BJ (cell line): ENCODE data around the gene FAM83D. TPM values are rescaled to one million over a fixed set of nuclear protein-coding genes. Genes with fewer than 3 reads are reported as not detected.

Experiments used
- CTCF ChIA-PET: fragments of 350-600 bp; formaldehyde crosslinking; extraction: SDS; loops from one replicate; lab custom pipeline; 2021; ENCODE audit warnings: antibody characterized with exemption, inconsistent platforms; lab: Yijun Ruan, JAX
- POLR2A ChIA-PET: fragments of 300-600 bp; sonication (Branson Sonifier 250); formaldehyde crosslinking; extraction: SDS; loops from one replicate; lab custom pipeline; 2021; ENCODE audit warnings: antibody characterized with exemption; lab: Charles Lee
- DNase-seq: peaks from one replicate; pipeline ENCODE4 v3.0.0-alpha.2; 2011; ENCODE audit warnings: low read depth
- H3K27me3 ChIP-seq: 2 replicates; pipeline ENCODE4 v1.6.0; 2011; ENCODE audit warnings: low read length; ENCODE audit not compliant: control insufficient read depth, insufficient read depth
- H3K36me3 ChIP-seq: 2 replicates; pipeline ENCODE4 v1.5.1; 2011; ENCODE audit warnings: low read length; ENCODE audit not compliant: control insufficient read depth, insufficient read depth
- H3K4me3 ChIP-seq: 2 replicates; pipeline ENCODE4 v1.5.1; 2011; ENCODE audit warnings: low read depth, mild to moderate bottlenecking, control low read depth, low read length
- polyA plus RNA-seq: library from polyadenylated mRNA; depleted of rRNA; stranded (reverse); fragments of >200 nt; gene quantifications from 2 replicates; pipeline ENCODE4 v1.2.3, GENCODE V29; 2011
- TF ChIP-seq, protein P1 (sequence below): IDR thresholded peaks from 2 replicates; pipeline ENCODE4 v1.5.1; 2011; ENCODE audit warnings: low read depth, mild to moderate bottlenecking, control low read depth, inconsistent platforms, low read length, moderate library complexity; ENCODE audit not compliant: insufficient read depth

Gene FAM83D
- polyA plus RNA-seq, 1 experiment, result 40.1 TPM

DNA sequence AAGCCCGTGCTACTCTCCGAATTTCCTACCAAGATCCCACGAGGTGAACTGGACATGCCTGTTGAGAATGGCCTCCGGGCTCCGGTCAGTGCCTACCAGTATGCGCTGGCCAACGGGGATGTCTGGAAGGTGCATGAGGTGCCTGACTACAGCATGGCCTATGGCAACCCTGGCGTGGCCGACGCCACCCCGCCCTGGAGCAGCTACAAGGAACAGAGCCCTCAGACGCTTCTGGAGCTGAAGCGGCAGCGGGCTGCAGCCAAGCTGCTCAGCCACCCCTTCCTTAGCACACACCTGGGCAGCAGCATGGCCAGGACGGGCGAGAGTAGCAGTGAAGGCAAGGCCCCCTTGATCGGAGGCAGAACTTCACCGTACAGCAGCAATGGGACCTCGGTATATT is 8.0 kb upstream of the FAM83D start:
- CTCF ChIA-PET, result interaction anchor here (0.9 to 1.7 kb wide), 3 partner anchors 12 to 131 kb away, joined by 3 to 7 read pairs (median 3); no protein-coding TSS in a partner anchor

DNA sequence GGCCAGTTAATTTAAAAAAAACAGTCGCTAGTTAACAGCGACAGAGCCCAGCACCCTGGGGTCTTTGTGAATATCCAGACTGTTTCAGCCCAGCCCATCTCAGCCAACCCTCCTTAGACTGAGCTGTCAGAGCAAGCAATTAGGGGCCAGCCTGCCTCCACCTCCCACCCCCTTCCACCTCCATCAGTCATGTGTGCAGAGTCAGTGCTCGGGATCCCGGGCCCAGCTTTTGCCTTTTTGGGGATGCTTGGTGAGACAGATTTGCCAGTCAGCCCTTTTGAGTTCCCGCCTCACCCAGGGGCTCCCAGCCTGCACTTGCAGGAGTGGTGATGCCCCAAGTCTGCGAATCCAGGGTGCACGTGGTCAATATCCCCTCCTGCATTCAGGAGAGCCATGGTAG is 6.5 kb upstream of the FAM83D start:
- CTCF ChIA-PET, result interaction anchor here (0.7 to 1.7 kb wide), 3 partner anchors 11 to 129 kb away, joined by 3 to 7 read pairs (median 7); no protein-coding TSS in a partner anchor
- no peak overlapping the region for H3K4me3 ChIP-seq
- TF ChIP-seq, protein P1, sequence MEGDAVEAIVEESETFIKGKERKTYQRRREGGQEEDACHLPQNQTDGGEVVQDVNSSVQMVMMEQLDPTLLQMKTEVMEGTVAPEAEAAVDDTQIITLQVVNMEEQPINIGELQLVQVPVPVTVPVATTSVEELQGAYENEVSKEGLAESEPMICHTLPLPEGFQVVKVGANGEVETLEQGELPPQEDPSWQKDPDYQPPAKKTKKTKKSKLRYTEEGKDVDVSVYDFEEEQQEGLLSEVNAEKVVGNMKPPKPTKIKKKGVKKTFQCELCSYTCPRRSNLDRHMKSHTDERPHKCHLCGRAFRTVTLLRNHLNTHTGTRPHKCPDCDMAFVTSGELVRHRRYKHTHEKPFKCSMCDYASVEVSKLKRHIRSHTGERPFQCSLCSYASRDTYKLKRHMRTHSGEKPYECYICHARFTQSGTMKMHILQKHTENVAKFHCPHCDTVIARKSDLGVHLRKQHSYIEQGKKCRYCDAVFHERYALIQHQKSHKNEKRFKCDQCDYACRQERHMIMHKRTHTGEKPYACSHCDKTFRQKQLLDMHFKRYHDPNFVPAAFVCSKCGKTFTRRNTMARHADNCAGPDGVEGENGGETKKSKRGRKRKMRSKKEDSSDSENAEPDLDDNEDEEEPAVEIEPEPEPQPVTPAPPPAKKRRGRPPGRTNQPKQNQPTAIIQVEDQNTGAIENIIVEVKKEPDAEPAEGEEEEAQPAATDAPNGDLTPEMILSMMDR, result no peak
- POLR2A ChIA-PET, result no interaction called here
- peaks cover 13% of the 10 kb centered on the region for H3K27me3 ChIP-seq
- DNase-seq, result no peak
- H3K36me3 ChIP-seq, result no peaks in the 10 kb centered on the region

More for the DNA sequence above, 8.0 kb upstream of the FAM83D start:
- Histone ChIP-seq H3K27me3 (peaks cover 12% of the 10 kb centered on the region), H3K4me3 (no peak overlapping the region), H3K36me3 (no peaks in the 10 kb centered on the region)
- POLR2A ChIA-PET, result no interaction called here
- TF ChIP-seq, protein P1, result no peak
- no peak for DNase-seq

DNA sequence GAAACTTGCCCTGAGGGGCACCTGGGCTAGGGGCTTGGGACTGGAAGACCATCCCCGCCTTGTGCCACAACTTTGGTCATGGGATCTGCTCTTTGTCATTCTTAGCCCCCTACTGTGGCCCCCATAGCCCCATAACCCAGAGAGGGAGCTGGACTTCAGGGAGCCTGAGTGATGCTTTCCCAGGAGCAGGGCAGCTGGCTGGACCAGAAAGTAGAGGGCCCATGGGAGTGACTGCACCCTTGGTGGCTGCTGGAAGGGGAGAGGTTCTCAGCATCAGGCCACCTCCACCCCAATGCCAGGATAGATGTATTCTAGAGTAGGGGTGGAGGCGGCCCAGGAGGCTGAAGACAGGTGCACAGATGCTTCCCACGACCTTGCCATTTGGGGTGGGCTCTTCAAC is 5.8 kb upstream of the FAM83D start:
- ChIA-PET POLR2A (no interaction called here), CTCF (interaction anchor here (13.3 kb wide), 1 partner anchor 128 kb away, joined by 163 read pairs; no protein-coding TSS in a partner anchor)
- DNase-seq, result no peak
- Histone ChIP-seq H3K27me3 (peaks cover 13% of the 10 kb centered on the region), H3K4me3 (no peak overlapping the region), H3K36me3 (no peaks in the 10 kb centered on the region)
- TF ChIP-seq, protein P1, result no peak

DNA sequence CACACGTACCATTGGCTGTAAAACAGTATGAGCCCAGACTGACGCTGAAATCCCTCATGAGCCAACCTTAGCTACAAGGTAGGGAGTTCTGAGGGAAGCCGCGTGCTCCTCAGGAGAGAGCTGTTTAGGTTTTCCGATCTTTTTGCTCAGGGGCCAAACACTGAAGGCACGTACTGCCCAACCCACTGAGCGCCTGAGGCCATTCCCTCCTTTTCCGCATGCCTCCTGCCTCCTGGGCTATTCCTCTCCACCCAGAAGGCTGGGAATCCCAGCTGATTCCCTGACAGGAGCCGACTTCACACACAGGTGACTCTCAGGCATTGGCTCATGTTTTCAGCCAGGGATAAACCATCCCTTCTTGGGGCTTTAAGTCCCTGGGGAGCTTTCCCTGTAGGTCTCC is 5.4 kb upstream of the FAM83D start:
- no peak overlapping the region for H3K4me3 ChIP-seq
- no peak for DNase-seq
- H3K27me3 ChIP-seq, result peaks cover 13% of the 10 kb centered on the region
- ChIA-PET CTCF (interaction anchor here (13.3 kb wide), 1 partner anchor 127 kb away, joined by 163 read pairs; no protein-coding TSS in a partner anchor), POLR2A (no interaction called here)
- no peaks in the 10 kb centered on the region for H3K36me3 ChIP-seq
- TF ChIP-seq, protein P1, result no peak

DNA sequence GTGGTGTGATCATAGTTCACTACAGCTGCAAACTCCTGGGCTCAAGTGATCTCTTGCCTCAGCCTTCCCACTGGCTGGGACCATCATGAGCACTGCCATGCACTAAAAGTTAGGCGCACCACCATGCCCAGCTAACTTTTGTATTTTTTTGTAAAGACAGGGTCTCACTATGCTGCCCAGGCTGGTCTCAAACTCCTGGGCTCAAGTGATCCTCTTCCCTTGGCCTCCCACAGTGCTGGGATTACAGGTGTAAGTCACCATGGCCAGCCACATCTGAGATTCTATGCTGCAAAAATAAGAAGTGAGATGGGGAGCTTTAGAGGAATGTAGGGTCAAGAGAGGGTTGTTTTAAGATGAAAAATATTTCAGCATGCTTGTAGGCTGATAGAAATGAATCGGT is 1.5 kb upstream of the FAM83D start:
- Histone ChIP-seq H3K36me3 (no peaks in the 10 kb centered on the region), H3K4me3 (no peak overlapping the region), H3K27me3 (peaks cover 10% of the 10 kb centered on the region)
- DNase-seq, result no peak
- ChIA-PET POLR2A (no interaction called here), CTCF (interaction anchor here (0.6 to 13.3 kb wide), 6 partner anchors 7 to 1945 kb away, joined by 3 to 163 read pairs (median 4); no protein-coding TSS in a partner anchor)
- TF ChIP-seq, protein P1, result no peak
